GM19099 (cell line): ENCODE measurements around the gene SCAPER.

Experiments used
- POLR2A ChIP-seq: IDR thresholded peaks from 3 replicates; pipeline ENCODE4 v1.6.1; 2011; ENCODE audit warnings: low read depth; ENCODE audit not compliant: insufficient read length; ENCODE audit errors: extremely low read depth

SCAPER gene

DNA sequence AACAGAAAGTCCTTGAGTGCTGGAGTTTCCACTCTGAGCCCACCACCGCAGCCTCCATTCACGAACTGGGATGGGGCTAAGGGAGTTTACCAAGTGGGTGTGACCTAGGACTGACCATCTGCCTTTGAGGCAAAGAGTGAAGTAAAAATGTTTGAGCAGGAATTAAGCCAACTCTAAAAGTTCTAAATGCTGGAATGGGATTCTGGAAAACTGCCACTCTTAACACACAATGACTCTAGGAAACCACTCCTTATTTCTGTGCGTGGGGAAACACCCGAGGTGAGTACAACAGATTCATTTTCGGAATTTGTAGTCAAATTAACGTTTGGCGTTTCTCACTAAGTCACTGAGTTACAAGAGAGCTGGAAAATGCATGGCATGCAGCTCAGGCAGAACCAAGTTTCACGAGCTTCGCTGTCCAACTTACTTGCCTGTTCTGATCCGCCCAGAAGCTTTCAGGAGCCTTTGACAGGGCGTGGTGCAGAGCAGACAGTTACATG is 537.0 kb downstream of the SCAPER start:
- no peak for TF ChIP-seq POLR2A

GRCh38 chr15:76366714-76367113 is 538.4 kb downstream of the SCAPER start:
- TF ChIP-seq POLR2A, result no peak

- no peak for TF ChIP-seq POLR2A
Observed at GRCh38 chr15:76363251-76363650, 541.9 kb downstream of the SCAPER start.

DNA sequence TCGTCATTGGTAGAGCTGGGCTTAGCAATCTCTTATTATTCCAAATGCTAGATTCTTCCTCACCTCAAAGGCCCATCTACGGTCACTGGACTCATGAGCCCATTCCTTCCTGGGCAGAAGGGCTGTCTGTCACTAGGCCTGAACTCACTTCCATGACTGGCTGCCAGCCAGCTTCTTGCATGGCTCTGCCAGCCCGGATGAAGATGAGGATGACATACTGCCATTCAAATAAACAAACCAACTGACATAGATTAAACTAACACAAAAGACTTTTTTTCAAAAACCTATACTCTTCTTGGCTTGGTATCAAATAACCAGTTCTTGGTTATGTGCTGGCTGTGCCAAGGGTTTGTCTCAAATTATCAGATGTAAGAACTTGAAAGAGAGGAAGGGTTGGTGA is 544.7 kb downstream of the SCAPER start:
- TF ChIP-seq POLR2A, result no peak

- no peak for TF ChIP-seq POLR2A
Observed at GRCh38 chr15:76359152-76359551, 546.0 kb downstream of the SCAPER start.

- TF ChIP-seq POLR2A, result no peak
Observed at GRCh38 chr15:76358453-76358852, 546.7 kb downstream of the SCAPER start.

GRCh38 chr15:76354823-76355440 is 550.2 kb downstream of the SCAPER start:
- no peak for TF ChIP-seq POLR2A

DNA sequence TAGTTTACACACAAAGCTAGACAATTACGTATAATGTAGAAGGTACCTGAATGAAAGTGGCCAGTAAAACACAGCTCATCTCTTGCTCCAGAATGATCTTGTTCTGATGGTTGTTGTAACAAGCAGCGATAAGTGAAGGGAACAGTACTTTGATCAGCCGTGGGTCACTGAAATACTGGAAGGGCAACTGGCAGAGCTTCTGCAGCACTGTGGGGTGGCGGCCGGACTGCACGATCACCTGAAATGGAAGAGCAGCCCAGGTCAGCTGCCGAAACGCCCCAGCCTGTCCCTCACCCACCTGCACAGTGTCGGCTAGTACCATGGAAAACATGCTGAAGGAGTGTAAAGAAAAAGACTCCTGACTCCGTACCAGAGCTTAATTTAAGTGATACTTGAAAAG is 551.2 kb downstream of the SCAPER start:
- no peak for TF ChIP-seq POLR2A

- no peak for TF ChIP-seq POLR2A
Observed at GRCh38 chr15:76353023-76353577, 552.0 kb downstream of the SCAPER start.

DNA sequence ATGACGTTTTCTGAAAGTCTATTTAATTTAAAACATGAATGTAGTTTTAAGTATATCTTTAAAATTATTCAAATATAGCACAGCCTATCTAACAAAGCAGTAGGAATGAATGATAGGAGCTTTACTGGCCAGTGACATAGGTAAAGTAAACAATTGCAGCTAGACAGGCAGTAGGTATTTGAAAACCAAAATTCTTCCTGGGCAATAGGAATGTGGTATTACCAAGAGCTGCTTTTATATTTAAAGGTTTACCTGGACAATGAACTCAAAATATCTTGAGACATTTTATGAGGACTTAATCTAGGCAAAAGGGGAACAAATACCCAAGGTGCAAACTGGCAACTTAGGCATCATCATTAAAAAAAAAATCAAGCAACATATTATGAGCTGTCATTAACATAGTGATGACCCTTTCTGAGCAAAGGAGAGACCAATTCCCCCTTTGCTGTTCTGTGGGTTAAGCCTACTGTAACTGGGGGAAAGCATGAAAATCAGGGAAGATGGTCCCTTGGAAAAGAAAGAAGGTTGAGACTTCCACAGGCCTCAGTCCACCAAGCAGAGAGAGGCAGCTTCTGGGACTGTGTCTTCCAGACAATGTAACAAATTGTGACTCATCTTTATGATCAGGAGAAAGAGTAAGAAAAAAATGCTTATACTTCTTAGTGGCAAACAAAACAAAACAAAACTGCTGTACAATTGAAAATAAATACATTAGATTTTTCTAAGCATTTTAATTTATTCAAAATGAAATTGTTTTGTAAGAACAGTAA is 555.7 kb downstream of the SCAPER start:
- TF ChIP-seq POLR2A, result no peak

DNA sequence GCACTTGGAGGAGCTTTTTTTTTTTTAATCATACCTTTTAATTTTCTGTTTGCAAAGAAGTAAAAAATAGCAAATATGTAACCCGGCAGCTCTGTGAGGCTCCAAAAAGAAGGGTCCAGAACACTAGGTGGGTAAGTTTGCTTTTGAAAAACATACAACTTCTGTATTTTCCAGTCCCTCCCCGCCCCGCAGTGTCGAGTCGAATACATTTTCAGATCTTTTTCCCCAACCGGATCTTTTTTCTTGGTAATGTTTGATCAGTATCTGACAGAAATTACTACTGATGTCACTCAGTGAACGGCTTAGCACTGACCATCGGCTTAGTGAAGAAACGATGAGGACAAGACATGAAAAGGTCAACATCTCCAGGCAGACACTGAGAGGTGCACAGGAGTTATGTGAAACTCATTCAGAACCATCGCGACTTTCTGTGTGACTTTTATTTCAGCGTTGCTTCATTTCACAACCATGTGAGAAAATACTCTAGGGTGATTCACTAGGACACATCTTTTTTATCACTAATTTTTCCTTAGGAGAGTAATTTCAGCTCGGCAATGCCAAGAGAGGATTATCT is 557.6 kb downstream of the SCAPER start:
- TF ChIP-seq POLR2A, result no peak

DNA sequence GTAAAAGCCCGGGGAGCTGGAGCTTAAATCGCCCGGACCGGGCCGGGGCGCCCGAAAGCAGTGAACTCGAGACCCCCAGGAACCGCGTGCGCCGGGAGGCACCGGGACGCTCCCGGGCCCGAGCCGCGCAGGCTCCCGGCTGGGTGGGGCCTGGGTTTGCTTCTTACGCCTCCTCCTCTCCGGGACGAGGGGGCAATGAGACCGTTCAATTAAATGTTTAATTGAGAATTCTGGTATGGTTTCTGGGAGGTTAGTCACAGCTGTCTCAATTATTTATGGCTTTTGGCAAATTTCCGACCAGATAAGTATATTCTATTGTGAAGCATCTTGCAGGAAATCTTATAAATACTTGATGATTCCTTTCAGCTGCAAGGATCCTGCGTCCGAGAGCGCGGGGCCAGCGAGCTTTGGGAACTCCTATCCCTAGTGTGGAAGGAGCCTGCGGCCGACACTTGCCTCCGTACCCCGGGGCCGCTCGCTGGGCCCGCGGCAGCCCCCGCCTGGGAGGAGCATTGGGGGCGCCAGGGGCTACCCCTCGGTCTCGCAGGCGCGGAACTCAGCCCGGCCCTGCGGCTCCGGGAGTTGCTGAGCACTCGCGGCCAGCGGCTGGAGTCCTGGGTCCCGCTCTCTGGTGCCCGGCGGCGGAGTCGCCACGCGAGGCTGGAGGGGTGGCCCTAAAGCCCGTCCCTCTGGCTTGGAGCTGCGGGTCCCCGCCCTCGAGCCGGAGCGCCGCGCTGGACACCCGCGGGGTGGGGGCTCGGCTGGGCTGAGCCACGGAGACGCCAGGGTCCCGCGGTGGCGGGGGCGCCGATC is 558.3 kb downstream of the SCAPER start:
- TF ChIP-seq POLR2A, result no peak

DNA sequence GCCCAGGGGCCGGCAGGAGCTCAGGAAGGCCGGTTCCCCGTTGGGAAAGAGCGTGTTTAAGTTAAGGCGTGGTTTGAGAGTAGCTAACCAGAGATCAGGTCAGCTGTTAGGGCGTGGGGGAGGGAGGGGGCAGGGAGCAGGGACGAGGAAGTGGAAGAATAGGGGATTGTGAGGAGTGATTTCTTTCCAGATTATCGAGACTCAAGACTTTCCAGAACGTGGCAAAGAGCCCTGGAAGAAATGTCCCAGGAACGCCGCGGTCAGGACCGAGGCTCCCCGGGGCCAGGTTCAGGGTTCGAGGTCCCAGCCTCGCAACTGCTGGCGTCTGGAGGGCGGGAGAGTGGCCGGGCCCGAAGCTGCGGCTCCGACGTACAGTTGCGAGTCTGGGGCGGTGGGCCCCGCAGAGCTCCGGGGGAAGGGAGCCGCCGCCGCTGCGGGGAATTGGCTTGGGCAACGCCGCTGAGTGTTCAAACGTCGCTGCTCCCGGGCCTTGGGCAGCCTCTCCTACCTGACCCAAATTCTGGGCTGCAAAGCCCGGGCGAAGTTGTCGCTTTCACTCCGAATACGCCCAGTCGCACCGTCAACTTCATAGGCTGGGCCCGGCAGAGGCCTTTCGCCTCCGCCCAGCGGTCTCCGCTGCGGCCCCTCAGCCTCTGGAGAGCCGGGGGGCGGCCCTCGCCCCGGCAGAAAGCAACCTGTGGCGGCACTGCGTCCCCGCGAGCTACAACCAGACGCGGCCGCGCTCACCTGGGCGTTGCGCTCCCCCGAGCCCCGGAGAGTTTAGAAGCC is 559.1 kb downstream of the SCAPER start:
- no peak for TF ChIP-seq POLR2A

- no peak for TF ChIP-seq POLR2A
Observed at GRCh38 chr15:76345583-76345879, 559.6 kb downstream of the SCAPER start.
